ENCODE data around the gene ERAL1.
"Not testable (repeated sequence)": the region's sequence is repeated elsewhere in the genome, so short reads cannot be mapped to it uniquely, and the experiment has no call there.

Gene ERAL1

DNA sequence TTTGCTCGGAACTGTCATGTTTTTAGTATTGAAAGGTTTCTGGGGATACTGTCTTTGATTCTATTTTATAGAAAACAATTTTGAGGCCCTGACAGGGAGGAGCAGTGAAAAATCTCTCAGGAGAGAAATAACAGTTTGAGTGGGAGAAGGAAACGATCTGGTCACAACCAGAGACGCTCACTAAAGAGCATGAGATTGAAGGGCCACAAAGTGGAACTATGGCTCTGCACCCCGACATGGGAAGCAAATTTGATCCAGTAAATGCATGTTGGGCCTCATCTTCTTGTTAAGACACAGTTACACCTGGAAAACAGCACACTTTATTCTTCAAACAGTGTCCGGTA, 492 bp downstream of the ERAL1 start:
- no peak for DNase-seq

DNA sequence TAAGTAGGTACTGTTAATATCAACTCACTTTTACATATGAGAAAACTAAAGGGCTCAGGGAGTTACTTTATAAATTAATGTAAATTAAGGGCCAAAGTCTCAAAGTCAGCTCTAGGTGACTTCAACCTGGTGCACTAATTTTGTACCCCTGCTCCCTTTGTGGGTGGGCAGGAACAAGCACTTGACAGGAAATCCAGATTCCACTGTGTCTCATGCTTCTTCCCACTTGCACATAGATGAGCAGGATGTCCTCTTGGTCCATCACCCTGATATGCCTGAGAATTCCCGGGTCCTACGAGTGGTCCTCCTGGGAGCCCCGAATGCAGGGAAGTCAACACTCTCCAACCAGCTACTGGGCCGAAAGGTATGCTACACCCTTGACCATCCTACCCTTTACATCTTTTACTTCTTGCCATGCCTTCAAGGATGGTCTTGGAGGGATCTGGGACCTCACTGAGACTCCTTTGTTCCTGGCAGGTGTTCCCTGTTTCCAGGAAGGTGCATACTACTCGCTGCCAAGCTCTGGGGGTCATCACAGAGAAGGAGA, 1.3 kb downstream of the ERAL1 start:
- DNase-seq, result no peak

DNA sequence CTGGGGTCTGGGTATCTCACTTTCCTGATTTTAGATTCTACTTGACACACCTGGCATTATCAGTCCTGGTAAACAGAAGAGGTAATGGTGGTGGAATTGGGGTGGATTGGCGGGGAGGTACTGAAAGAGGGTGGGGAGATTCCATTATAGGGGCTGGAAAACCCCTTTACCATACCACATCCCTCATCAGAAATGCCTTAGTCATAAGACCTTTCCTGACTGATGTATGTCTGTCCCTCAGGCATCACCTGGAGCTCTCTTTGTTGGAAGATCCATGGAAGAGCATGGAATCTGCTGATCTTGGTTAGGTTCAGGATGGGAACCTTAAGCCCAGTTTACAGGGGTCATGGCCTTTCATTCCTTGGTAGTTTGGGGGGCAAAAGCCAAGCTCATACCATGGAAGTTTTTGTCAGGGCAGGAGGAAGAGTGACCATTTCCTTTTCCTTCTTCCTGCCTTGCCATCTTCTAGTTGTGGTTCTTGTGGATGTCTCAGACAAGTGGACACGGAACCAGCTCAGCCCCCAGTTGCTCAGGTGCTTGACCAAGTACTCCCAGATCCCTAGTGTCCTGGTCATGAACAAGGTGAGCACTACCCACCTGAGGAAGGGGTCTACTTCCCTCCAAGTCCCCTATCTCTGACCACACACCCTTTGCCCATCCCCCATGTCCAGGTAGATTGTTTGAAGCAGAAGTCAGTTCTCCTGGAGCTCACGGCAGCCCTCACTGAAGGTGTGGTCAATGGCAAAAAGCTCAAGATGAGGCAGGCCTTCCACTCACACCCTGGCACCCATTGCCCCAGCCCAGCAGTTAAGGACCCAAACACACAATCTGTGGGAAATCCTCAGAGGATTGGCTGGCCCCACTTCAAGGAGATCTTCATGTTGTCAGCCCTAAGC, 3.3 kb downstream of the ERAL1 start:
- DNase-seq, result no peak

DNA sequence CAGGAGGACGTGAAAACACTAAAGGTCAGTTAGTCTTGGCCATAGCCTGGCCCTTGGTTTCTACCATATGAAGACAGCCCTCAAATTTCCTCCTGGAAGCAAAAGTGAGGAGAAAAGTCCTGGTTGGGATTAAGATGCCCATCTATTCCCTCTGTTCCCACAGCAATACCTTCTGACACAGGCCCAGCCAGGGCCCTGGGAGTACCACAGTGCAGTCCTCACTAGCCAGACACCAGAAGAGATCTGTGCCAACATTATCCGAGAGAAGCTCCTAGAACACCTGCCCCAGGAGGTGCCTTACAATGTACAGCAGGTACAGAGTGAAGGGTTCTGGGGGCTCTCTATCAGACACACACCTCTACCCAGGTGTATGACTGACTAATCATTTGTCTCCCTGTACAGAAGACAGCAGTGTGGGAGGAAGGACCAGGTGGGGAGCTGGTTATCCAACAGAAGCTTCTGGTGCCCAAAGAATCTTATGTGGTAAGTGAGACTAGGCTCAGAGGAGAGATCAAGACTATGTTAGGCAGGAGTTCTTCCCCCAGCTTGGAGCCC, 4.1 kb downstream of the ERAL1 start:
- no peak for DNase-seq

DNA sequence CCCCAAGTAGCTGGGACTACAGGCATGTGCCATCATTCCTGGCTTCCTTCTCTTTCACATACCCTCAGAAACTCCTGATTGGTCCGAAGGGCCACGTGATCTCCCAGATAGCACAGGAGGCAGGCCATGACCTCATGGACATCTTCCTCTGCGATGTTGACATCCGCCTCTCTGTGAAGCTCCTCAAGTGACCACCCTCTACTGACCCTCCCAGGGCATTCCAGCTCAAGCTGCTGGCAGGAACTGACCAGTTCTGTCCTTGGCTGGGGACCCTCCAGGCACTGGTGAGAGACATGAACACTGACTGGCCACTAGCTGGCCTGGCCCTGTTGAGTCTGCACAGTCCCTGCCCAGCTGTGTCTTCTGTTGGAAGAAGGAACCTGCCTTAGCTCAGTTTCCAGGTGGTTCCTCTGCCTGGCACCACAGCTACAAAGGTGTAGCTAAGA, 5.6 kb downstream of the ERAL1 start:
- no peak for DNase-seq

DNA sequence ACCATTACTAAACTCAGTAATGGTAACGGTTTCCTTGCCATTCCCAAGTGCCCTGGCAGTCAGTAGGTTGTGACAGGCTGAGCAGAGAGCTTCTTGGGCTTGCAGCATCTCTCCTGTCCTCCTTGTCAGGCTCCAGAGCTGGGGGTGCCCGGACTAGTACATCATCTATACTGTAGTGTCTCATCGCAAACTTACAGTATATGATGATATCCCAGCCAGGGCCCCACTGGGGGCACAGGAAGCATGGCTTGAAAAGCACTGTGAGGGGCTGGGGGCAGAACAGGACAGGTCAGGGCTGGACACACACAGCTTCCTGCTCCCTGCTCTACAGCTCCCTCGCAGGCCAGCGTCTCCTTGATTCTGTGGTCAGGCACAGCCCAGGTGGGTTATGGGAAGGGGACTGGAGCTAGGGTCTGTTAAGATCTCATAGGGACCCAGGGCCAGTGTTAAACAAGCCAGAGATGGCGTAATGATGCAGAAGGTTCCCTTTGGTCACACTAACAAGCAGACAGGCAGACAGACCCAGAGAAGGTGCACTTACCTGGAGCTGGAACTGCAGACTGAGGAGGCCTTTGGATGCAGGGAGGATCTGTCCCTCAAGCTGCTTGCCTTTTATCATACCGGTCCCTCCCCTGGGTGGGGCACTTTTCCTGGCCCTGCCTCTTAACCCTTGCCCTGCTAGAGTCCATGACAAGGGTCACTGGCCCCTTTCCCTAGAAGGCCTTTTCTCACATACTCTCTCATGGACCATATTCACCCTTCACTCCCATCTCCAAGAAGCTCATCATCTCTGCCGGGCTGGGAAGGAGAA, 6.8 kb downstream of the ERAL1 start:
- no peak for DNase-seq

DNA sequence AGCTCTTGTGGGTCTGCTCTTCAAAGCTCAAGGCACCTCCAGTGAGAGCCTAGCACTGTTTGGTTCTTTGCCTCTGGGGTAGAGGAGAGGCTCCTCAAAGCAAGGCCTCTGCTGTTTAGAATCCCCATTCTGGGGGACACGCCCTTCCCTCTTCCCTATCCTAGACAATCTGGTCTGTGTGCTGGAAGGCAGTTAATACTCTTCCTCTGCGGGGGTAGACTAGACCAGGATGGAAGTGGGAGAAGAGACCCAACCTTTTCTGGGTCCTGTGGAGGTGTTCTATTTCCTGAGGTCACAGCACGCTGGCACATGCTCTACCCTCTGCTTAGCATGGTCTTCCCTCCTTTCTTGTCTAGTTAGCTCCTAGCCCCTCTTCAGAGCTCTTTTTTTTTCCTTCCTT, 7.7 kb downstream of the ERAL1 start:
- no peak for DNase-seq

DNA sequence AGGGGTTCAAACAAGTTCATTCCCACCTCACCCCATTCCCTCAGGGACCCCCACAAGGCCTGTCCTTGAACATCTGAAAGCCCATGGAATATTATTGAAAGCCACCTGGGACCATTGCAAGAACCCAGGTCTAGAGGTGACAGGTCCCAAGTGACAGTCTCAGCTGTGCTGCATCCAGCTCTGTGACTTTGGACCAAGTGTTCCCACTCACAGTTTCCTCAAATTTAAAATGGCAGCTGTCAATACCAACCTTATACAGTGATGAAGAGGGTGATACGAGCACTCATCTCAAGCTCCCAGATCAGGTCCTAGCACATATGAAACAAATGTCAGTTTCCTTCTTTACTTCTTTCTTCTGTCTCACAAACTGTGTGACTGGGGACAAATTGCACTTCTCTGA, 9.1 kb downstream of the ERAL1 start:
- no peak for DNase-seq

DNA sequence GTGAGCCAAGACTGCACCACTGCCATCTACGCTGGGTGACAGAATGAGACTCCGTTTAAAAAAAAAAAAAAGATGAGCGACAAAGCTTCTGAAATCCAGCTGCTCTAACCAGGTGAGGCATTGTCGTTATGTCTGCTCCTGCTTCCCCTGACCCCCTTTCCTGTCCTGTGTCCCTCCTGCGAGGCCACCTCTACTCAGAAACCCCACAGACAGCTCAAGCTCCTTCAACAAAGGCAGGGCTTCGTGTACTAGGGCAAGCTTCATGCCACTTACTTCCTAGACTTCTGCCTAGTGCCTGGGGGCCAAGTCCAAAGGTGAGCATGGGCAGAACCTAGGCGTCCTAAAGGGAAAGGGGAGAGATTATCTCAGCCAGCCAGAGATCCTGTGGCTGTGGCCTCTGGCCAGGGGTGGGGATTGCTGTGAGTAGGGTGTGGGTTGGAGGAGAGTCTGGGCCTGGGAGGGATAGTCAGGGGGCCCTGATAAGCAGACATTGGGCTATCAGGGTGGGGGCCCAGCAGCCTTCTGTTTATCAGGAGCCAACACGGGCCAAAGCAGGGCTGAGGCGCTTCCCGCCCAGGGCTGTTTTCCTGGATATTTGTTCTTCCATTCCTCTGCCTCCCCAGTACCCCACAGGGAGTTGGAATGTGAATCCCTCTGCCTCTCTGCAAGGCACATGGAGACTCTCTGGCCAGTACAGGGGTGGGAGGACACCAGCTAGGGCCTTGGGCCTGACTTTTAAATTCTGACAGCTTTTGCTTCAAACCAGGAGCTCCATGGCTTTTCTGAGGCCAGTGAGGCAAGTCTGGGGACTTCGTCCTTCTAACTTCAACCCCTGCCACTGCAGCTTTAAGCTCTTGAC, 10.4 kb downstream of the ERAL1 start:
- DNase-seq, result no peak

DNA sequence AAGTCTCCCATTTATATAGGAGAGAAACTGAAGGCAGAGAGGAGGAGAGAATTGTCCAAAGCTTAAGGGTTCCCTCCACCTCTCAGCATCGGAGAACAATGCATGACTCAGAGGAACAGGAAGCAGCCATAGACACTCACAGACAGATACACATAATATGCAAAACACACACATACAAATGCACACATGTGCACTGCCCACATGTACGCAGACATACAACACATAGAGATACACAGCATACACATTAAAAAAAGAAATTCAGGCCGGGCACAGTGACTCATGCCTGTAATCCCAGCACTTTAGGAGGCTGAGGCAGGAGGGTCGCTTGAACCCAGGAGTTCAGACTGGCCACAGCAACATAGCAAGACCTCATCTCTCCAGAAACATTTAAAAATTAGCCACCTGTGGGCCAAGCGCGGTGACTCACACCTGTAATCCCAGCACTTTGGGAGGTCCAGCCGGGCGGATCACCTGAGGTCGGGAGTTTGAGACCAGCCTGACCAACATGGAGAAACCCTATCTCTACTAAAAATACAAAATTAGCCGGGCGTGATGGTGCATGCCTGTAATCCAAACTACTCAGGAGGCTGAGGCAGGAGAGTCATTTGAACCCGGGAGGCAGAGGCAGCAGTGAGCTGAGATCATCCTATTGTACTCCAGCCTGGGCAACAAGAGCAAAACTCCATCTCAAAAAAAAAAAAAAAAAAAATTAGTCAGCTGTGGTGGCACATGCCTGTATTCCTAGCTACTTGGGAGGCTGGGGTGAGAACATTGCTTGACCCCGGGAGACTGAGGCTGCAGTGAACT, 11.3 kb downstream of the ERAL1 start:
- DNase-seq, result no peak

DNA sequence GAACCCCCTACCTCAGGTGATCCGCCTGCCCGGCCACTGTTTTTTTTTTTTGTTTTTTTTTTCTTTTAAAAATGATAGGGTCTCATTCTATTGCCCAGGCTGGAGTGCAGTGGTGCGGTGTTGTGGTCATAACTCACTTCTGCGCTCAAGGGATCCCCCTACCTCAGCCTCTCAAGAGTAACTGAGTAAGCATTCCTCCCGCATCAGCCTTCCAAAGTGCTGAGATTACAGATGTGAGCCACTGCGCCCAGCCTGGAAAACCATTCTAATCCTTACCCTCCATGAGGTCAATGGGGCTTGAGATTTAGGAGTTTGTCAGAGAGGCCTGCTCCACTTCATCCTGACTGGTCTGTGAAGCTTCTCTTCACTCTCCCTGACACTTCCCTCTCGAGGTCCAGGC, 12.5 kb downstream of the ERAL1 start:
- DNase-seq, result no peak

DNA sequence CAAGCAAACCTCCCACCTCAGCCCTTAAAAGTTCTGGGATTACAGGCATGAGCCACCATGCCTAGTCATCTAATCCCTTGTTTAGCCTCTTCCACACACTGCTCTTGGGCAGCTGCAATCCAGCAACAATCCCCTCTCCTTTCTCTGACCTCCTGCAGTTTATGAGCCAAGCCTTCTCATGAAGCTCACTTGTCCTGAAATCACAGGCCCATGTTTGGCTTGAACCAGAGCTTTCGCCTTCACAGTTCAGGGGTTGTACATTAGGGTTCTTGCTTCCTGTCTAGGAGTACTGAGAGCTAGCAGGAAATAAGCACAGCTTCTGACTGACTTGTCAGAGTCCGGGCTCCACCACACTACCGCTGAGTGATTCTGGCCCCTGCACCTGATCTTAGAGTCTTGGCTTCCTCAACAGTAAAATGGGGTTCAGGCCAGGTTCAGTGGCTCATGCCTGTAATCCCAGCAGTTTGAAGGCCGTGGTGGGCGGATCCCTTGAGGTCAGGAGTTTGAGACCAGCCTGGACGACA, 16.3 kb downstream of the ERAL1 start:
- peak in 1 of 4 experiments; percentile 15 for DNase-seq

DNA sequence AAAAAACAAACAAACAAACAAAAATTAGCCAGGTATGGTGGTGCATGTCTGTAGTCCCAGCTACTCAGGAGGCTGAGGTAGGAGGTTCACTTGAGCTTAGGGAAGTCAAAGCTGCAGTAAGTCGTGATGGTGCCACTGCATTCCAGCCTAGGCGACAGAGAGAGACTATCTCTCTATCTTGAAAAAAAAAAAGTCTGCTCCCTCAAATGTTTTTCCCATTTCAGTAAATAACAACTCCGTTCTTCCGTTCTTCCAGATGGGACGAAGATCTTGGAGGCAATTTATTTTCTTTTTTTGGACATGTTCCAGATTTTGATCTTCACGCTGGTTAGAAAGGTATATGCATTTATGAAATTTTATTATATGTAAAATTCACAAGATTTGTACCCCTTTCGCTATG, 19.0 kb downstream of the ERAL1 start:
- DNase-seq, result no peak

DNA sequence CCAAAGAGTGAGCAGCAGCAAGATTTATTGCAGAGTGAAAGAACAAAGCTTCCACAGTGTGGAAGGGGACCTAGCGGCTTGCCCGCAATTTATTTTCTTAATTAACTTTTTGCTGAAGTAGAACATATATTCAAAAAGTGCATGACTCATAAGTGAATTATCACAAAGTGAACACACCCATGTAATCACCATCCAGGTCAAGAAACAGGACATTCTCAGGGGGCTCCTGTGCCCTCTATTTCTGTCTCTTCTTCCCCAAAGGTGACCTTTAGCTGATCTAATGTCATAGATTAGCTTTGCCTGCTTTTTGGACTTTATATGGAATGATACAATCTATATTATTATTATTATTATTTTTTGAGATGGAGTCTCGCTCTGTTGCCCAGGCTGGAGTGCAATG, 19.9 kb downstream of the ERAL1 start:
- no peak for DNase-seq

DNA sequence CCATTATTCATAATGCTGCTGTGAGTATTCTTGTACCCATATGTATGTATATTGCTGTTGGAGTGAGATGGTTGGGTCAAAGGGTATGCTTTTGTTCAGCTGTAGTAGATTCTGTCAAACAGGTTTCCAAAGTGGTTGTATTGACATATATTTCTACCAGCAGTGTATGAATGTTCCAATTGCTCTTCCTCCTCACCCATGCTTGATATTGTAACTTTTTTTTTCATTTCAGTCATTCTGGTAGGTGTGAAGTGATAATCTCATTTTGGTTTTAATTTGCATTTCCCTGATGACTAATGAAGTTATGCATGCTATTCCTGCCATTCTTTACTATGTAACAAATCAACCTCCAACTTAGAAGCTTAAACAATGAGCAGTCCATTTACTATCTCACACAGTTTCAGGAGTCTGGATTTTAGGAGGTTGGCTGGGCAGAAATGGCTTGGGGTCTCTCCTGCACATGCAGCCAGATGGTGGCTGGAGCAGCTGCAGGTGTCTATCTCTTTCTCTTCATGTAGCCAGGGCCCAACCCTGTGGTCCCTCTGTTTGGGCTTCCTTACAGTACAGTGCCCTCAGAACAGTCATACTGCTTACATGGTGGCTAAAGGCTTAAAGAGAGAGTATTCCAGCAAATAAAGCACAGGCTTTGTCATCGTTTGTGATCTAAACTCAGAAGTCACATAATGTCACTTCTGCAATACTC, 21.2 kb downstream of the ERAL1 start:
- no peak for DNase-seq

DNA sequence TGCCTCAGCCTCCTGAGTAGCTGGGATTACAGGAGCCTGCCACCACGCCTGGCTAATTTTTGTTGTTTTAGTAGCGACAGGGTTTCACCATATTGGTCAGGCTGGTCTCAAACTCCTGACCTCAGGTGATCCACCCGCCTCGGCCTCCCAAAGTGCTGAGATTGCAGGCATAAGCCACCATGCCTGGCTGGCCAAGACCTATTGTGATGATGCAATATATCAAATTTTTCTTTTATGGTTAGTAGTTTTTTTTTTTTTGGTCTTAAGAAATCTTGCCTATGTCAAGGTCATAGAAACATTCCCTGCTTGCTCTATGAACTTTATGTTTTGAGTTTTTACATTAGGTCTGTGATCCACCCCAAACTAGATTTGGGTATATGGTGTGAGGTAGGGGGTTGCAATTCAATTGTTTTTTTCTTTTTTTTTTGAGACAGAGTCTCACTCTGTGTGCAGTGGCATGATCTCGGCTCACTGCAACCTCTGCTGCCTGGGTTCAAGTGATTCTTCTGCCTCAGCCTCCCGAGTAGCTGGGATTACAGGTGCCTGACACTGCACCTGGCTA, 22.4 kb downstream of the ERAL1 start:
- DNase-seq, result not testable (repeated sequence)

DNA sequence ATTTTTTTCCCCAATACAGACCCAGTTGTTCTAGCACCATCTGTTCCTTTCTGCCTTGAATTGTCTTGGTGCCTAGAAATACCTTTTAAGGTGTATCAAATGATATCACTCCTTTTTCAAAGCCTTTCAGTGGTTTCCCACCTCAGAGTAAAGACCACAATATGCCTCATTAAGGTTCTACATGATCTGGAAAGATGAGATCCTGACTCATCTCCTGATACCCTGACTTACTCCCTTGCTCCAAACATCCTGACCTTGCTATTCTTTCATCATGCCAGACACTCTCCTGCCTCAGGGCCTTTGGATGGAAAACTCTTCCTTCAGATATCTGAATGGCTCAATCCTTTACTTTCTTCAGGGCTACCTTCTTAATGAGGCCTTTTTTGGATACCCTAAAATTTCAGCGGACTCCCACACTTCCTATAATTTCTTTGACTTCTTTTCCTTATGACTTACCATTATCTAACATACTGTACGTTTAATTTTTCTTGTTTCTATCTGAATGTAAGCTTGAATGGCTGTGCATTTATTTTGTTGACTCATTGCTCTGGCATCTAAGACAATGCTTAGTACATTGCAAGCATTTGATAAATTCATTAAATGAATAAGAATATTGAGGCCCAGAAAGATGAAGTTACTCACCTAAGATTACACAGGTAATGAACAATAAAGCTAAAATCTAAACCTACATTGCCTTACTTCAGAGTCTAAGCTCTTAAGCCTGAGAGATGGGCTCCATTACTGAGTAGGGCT, 23.5 kb downstream of the ERAL1 start:
- no peak for DNase-seq

DNA sequence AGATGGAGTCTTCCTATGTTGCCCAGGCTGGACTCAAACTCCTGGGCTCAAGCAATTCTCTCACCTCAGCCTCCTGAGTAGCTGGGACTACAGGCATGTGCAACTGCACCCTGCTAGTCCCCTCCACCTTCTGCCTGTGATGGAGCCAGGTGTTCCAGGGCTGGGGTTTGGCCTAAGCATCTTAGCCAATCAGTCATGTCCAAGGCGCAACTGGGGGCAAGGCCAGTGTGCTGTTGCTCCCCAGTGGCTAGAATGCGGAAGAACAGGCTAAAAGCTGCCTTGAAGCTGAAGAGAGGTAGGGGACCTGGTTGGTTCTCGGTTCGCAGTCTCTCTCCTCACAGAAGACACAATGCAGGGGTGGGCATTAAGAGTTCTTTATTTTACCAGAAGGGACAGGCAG, 24.2 kb downstream of the ERAL1 start:
- no peak for DNase-seq

DNA sequence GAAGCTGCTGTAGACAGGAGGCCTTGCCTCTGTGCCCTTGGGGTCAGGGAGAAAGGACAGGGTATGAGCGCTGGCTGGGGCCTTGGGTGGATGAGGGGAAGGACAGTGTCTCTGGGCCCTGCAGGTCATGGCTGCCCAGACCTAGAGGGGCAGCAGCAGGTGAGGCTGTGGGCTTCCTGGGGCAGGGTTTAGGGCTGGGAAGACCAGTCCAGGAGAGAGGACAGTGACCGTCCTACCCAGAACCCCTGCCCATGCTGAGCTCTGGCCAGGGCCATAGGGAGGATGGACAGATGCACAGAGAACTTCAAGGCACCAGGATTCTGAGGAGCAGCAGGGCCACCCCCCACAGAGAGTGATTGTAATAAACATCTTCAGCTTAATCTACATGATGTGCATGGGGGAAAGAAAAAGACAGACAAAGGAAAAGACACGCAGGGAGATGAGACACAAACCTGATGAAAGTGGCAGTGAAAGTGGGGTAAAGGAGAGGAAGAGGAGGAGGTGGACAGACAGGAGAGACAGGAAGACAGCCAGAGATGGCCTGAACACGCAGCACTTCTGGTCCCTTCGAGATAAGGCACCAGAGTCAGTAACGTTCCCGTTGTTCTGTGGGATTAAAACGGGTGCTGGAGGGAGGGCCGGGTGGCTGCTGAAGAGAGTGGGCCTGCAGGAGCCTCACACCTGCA, 25.2 kb downstream of the ERAL1 start:
- no peak for DNase-seq
